ENCODE results near the gene GABRG3. TPM values are rescaled to one million over a fixed set of nuclear protein-coding genes. Genes with fewer than 3 reads are reported as not detected.

GABRG3 gene
- total RNA-seq, 3 donors from 2014 or later, result 0.15 to 0.33 TPM; not detected in 1

- Histone ChIP-seq H3K9me3 (peaks cover 0 to 3% of the 10 kb centered on the region in 2 donors), H3K27ac (no peak overlapping the region), H3K4me3 (no peak overlapping the region), H3K36me3 (no peaks in the 10 kb centered on the region), H3K27me3 (no peaks in the 10 kb centered on the region), H3K4me1 (no peaks in the 10 kb centered on the region)
- DNase-seq (ENCODE audit: low spot score in 2 of 2), result no peak
- TF ChIP-seq POLR2A (IDR thresholded peaks at IDR 0.05), result no peak
- TF ChIP-seq POLR2AphosphoS5 (IDR thresholded peaks at IDR 0.05), result no peak
- TF ChIP-seq CTCF (IDR thresholded peaks at IDR 0.05), result no peak
- intact Hi-C loops (cut with DNase I; ENCODE audit: low total_unique reads), result no loop called here
Observed at GRCh38 chr15:27328608-27329007, 357.6 kb downstream of the GABRG3 start.

- H3K4me3 ChIP-seq, result no peak overlapping the region
- no peak overlapping the region for H3K27ac ChIP-seq
- no peak for DNase-seq (ENCODE audit: low spot score in 2 of 2)
- H3K36me3 ChIP-seq, result no peaks in the 10 kb centered on the region
- H3K27me3 ChIP-seq, result no peaks in the 10 kb centered on the region
- intact Hi-C loops (cut with DNase I; ENCODE audit: low total_unique reads), result no loop called here
- H3K4me1 ChIP-seq, result no peaks in the 10 kb centered on the region
- no peak for TF ChIP-seq POLR2A (IDR thresholded peaks at IDR 0.05)
- no peak for TF ChIP-seq POLR2AphosphoS5 (IDR thresholded peaks at IDR 0.05)
- TF ChIP-seq CTCF (IDR thresholded peaks at IDR 0.05), result no peak
- no peaks in the 10 kb centered on the region for H3K9me3 ChIP-seq
Observed at GRCh38 chr15:27330326-27330725, 359.3 kb downstream of the GABRG3 start.

GRCh38 chr15:27336676-27337075 is 365.7 kb downstream of the GABRG3 start:
- Histone ChIP-seq H3K27me3 (no peaks in the 10 kb centered on the region), H3K36me3 (no peaks in the 10 kb centered on the region), H3K27ac (no peak overlapping the region), H3K9me3 (no peaks in the 10 kb centered on the region), H3K4me3 (no peak overlapping the region), H3K4me1 (no peaks in the 10 kb centered on the region)
- no peak for TF ChIP-seq CTCF (IDR thresholded peaks at IDR 0.05)
- no peak for TF ChIP-seq POLR2A (IDR thresholded peaks at IDR 0.05)
- no peak for TF ChIP-seq POLR2AphosphoS5 (IDR thresholded peaks at IDR 0.05)
- DNase-seq (ENCODE audit: low spot score in 2 of 2), result no peak
- intact Hi-C loops (cut with DNase I; ENCODE audit: low total_unique reads), result no loop called here

- intact Hi-C loops (cut with DNase I; ENCODE audit: low total_unique reads), result no loop called here
- H3K4me1 ChIP-seq, result no peaks in the 10 kb centered on the region
- no peak for TF ChIP-seq POLR2AphosphoS5 (IDR thresholded peaks at IDR 0.05)
- TF ChIP-seq POLR2A (IDR thresholded peaks at IDR 0.05), result no peak
- no peak for TF ChIP-seq CTCF (IDR thresholded peaks at IDR 0.05)
Observed at GRCh38 chr15:27339138-27339537, 368.2 kb downstream of the GABRG3 start.

GRCh38 chr15:27341780-27342343 is 370.9 kb downstream of the GABRG3 start:
- TF ChIP-seq CTCF (IDR thresholded peaks at IDR 0.05) (no peak), POLR2A (IDR thresholded peaks at IDR 0.05) (no peak), POLR2AphosphoS5 (IDR thresholded peaks at IDR 0.05) (no peak)
- no peak for DNase-seq (ENCODE audit: low spot score in 2 of 2)
- H3K27me3 ChIP-seq, result no peaks in the 10 kb centered on the region
- H3K27ac ChIP-seq, result no peak overlapping the region
- no peaks in the 10 kb centered on the region for H3K9me3 ChIP-seq
- H3K4me1 ChIP-seq, result no peaks in the 10 kb centered on the region
- no peak overlapping the region for H3K4me3 ChIP-seq
- H3K36me3 ChIP-seq, result no peaks in the 10 kb centered on the region
- intact Hi-C loops (cut with DNase I; ENCODE audit: low total_unique reads), result no loop called here

More at GRCh38 chr15:27339138-27339537, 368.2 kb downstream of the GABRG3 start:
- no peaks in the 10 kb centered on the region for H3K36me3 ChIP-seq
- H3K27me3 ChIP-seq, result no peaks in the 10 kb centered on the region
- H3K9me3 ChIP-seq, result no peaks in the 10 kb centered on the region
- DNase-seq (ENCODE audit: low spot score in 2 of 2), result no peak
- no peak overlapping the region for H3K4me3 ChIP-seq
- H3K27ac ChIP-seq, result no peak overlapping the region

All from breast epithelium (tissue), 4 donors.